IPS-18c (cell line): ENCODE results near the gene SLC5A12.
"Not testable (repeated sequence)": the region's sequence is repeated elsewhere in the genome, so short reads cannot be mapped to it uniquely, and the experiment has no call there.

Experiments
- H3K4me3 ChIP-seq: 2 replicates; pipeline ENCODE4 v1.7.0; 2013; ENCODE audit warnings: low read depth, mild to moderate bottlenecking, low read length, moderate library complexity; ENCODE audit not compliant: insufficient read depth
- H3K9me3 ChIP-seq: one replicate; pipeline ENCODE4 v1.6.1; 2013; ENCODE audit warnings: mild to moderate bottlenecking, low read length, moderate library complexity; ENCODE audit not compliant: control insufficient read depth, insufficient read depth

Gene SLC5A12

DNA sequence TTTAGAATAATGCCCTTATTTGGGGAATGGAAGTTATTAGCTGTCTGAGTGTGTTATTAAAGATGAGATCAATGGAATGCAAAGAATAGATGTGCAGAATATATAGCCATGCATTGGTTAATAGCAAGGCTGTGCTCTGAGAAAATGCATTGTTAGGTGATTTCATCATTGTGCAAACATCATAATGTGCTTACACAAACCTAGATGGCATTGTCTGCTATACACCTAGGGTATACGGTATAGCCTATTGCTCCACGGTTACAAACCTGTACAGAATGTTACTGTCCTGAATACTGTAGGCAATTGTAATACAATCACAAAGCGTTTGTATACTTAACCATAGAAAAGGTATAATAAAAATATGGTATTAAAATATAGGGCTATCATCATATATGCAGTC is 25.5 kb downstream of the SLC5A12 start:
- Histone ChIP-seq H3K4me3 (no peak overlapping the region), H3K9me3 (no peaks in the 10 kb centered on the region)

DNA sequence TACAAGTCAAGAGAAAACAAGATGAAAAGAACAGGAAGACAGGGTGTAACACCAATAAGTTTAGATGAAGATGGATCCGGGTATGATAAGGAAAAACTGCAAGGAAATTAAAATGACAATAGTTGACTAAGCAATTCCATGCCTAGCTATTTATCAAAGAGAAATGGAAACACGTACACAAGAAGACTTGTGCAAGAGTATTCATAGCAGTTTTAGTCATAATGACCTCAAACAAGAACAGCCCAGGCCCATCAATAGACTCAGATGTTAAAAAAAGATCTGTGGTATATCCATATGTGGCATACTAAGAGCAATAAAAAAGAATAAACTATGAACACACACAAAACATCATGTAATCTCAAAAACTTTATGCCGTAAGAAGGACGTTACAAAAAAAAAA is 33.2 kb downstream of the SLC5A12 start:
- Histone ChIP-seq H3K9me3 (no peaks in the 10 kb centered on the region), H3K4me3 (no peak overlapping the region)

DNA sequence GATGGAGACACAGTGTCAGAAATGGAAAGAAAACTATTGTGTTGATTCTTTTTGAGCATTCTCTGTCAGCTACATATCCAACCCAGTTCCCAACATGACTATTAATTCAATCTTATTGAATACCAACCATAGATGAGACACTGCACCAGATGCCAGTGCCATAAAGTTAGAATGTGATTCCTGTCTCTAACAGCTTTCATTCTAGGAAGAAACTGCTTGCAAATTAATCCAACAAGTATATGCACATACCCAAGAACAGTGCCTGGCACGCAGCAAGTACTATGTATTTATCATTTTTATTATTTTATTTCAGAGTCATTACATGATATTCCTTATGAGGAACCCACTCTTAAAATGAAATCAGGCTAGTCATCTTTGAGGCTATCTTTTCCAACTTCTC is 34.5 kb downstream of the SLC5A12 start:
- no peaks in the 10 kb centered on the region for H3K9me3 ChIP-seq

DNA sequence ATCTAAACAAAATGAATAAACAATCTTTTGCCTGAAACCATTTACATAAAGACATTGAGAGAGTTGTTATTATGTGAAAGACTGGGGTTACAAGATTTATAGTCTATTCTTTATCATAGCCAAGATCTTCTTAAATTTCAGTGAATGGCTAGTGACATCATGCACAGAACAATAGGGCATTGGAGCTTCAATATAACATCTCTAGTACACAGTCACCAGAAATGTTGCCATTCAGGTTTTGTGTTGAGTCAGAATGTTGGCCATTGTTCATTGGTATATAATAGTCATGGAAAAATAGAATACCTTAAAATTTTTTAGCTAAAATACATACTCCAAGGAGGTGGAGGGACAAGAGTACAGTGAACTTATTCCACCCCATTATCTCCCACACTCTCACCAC is 44.3 kb downstream of the SLC5A12 start:
- Histone ChIP-seq H3K4me3 (no peak overlapping the region), H3K9me3 (no peaks in the 10 kb centered on the region)

More for the DNA sequence above, 34.5 kb downstream of the SLC5A12 start:
- H3K4me3 ChIP-seq, result no peak overlapping the region

DNA sequence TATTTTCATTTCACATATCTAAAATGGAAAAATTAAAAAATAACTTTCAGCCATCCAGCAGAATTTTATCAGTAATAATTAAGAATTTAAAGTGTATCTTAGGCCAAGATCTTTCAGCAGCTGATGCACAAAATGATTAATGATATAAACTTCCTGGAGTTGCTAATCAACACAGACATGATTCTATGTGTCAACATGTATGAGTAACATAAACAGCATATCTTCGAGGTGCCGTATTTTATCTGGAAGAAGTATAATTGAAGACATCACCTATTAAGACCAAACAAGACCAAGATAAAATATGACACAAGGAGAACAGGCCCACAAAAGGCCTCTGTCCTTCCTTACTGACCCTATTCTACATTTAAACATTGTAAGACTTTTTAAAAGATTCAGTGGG is 45.2 kb downstream of the SLC5A12 start:
- Histone ChIP-seq H3K4me3 (no peak overlapping the region), H3K9me3 (no peaks in the 10 kb centered on the region)

DNA sequence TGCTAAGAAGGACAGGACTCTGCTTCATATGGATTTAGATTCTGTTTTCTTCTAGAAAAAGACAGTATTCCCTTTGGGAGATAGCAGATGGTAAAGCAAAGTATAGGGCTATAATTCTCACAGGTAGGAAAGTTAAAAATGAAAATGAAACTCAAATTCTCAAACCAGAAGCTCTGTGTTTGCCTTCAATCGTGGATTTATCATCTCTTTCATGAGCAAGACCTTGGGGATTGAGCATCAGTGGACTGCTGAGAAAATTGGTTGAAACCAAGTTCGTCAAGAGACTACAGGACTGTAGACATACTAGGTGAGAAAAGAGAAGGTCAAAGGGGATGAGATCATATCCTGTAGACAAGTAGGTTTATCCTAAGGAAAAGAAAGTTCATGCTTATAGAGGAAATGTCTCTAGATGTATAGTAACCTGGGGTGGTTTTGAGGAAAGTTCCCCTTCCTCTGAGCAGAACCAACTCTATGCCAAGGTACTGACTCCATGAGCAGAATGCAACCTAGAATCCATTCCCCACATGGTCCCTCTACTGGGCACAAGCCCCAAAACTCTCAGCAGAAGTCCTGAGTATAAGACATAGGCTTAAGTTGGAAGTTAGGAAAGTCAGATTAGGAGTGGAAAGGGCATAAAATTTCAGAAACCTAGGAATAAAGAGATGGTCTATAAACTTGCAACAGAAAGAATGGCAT is 46.5 kb downstream of the SLC5A12 start:
- H3K4me3 ChIP-seq, result no peak overlapping the region

DNA sequence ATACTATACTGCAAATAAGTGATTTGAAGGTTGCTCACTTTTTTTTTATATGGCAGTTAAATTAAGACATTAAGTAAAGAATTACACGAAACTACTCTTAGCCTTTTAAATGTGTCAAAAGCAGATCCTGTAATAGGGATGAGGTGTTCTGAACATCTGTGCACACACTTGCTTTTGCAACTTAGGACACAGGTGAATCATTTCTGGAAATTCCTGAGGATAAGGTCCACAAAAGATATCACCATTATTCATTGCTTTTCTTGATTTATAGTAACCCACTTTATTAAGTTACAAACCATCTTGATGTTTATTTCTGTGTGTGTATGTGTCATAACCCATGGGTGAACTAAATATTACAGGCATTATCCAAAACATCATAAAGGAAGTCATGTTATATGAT is 55.9 kb downstream of the SLC5A12 start:
- Histone ChIP-seq H3K4me3 (no peak overlapping the region), H3K9me3 (no peaks in the 10 kb centered on the region)

More for the DNA sequence above, 46.5 kb downstream of the SLC5A12 start:
- H3K9me3 ChIP-seq, result no peaks in the 10 kb centered on the region

DNA sequence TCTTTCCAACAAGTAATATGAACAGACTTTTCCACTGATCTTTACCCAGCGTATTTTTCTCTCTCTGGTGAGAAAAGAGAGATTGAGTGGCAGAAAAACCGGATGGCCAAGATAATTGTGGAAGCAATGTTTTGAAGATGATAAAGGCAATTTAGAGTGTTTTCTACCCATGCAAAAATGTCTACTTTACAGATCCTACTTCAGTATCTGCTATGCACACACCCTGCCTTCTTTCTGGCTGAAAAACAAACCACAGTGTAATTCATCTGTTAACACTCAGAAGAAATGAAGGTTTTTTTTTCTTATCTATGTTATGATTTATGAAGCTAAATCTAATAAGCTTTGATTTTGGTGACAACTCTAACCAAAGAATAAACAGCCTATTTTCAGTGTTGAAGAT is 56.8 kb downstream of the SLC5A12 start:
- Histone ChIP-seq H3K9me3 (no peaks in the 10 kb centered on the region), H3K4me3 (no peak overlapping the region)

DNA sequence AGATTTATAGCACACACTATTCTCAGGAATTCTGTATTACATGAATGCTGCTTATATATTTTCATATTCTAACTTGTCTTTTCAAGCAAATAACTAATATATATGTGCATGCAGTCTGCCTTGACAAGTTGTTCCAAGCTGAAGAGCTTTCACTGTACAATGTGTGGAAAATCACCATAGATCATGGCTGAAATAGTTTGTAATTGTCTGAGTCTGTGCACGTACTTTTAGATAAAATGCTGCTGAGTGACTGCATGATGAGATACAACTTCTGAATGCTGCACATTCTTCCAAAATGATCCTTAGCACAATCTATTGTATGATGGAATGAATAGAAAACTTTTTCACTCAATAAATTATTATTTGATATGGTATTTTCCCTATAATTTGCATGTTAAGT is 58.9 kb downstream of the SLC5A12 start:
- Histone ChIP-seq H3K4me3 (no peak overlapping the region), H3K9me3 (no peaks in the 10 kb centered on the region)

DNA sequence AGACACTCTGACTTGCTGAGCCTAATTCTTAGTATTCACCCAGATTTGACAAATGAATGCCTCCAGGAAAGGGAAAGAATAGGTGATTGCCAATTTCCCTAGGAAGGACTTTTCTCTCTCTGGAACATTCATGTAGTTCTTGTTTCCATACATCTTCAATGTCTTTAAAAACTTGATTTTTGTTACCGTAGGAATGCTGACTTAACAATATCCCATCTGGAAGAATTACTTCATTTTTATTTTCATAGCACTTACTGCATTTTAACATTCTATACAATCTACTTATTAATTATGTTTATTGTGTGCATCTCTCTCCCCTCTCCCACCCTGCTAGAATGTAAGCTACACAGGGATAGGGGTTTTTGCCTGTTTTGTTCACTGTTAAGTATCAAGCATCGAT is 66.6 kb downstream of the SLC5A12 start:
- no peaks in the 10 kb centered on the region for H3K9me3 ChIP-seq
- H3K4me3 ChIP-seq, result no peak overlapping the region

DNA sequence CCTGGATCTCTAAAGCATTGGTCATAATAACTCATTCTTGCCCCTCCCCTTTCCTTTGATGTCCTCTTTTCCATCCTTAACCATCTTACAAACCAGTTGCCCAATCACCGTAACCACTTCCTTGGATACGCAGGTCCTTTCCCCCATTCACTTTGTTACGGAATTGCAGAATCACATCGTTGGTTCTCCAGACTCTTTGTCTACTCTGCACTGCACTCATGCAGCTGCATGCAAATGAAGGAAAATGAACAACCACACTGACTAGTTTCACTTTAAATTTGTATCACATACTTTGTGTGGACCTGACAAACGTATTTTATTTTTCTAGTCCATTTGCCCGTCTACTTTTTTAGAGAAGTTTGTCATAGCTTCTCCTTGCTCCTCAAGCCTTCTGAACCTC is 69.9 kb downstream of the SLC5A12 start:
- Histone ChIP-seq H3K9me3 (no peaks in the 10 kb centered on the region), H3K4me3 (no peak overlapping the region)

DNA sequence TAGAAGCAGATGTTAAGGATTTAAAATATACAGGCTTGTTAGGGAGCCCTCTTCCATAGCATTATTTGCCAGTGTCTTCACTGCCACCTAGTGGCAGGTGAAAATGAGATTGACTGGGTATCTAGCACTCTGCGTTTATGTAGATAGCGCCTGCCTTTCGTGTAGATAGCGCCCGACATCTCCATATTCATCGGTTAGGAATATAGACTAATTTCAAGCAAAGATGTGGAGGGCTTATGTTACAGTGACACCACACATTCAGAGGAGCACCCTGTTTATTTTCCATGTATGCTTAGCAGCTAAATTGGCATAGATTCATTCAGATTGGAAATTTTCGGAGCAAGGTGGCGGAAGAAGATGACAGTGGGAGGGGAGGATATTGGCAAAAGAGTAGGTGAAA is 72.0 kb downstream of the SLC5A12 start:
- Histone ChIP-seq H3K4me3 (no peak overlapping the region), H3K9me3 (no peaks in the 10 kb centered on the region)

DNA sequence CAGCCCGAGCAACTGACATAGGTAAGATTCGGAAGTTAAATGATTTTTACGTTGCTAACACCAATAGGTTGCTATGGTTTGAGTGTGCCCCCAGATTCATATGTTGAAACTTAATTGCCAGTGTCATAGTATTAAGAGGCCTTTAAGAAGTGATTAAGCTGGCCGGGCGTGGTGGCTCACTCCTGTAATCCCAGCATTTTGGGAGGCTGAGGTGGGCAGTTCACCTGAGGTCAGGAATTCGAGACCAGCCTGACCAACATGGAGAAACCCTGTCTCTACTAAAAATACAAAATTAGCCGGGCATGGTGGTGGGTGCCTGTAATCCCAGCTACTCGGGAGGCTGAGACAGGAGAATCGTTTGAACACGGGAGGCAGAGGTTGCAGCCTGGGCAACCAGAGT is 78.5 kb downstream of the SLC5A12 start:
- not testable (repeated sequence) for H3K9me3 ChIP-seq, H3K4me3 ChIP-seq

DNA sequence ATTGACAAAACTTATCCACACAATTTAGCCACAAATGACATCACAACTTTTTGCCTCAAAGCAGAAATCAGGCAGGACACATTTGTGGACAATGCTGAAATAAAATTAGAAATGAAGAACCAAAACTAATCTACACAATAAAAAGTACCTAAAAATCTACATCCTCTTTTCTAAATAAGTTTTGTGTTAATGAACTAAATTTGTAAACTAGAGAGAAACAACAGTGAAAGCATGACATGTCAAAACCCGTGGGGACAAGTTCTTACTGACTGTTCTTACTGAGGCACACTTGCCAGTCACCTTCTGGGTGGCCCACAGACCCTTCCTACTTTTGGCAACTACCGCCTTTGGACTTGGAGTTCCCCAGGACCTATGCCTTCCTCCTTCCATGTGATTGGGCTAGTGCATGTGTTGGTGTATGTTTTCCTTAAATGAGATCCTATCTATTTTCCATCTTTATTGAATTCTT is 89.1 kb downstream of the SLC5A12 start:
- Histone ChIP-seq H3K9me3 (no peaks in the 10 kb centered on the region), H3K4me3 (no peak overlapping the region)

DNA sequence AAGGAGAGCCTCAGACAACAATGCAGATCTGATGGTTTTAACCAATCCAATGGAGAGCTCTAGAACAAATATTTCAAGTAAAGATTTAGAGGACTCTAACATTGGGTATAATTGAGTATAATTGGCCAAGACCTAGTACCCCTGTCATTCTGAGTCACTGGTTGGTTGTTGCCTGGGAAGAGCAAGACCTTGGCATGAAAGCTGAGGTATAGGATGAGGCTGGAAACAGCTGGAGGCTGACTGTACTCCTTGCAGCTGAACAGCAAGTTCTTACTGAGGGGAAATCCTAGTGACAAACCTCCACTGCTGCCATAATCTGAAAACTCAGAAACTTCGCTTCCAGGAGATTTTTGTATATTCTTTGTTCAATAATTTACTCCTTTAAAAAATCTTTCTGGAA is 95.5 kb downstream of the SLC5A12 start:
- Histone ChIP-seq H3K9me3 (no peaks in the 10 kb centered on the region), H3K4me3 (no peak overlapping the region)

DNA sequence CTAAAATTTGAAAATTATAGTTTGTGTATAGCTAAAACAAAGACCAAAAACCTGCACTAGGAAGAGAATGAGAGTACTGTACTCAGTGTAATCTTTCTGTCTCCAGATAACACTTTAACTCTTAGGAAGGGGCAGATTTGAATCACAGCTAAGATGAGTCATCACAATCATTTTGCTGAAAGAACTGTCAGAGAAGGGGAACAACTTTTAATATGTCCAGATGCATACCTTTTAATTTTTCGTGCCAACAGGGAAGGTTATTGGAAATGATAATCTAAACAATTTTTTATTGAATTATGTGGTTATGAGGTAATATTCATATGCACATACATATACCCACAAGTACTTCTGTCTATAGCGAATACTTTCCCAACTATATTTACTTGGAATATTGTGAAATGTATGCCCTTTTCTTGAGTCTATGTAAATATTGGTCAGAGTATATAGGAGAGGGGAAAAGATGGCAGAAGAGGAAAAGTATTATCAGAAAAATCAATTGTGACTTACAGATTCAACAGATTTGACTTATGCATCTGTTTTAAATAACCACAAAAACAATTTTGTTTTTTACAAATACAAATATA is 98.7 kb downstream of the SLC5A12 start:
- no peaks in the 10 kb centered on the region for H3K9me3 ChIP-seq
- no peak overlapping the region for H3K4me3 ChIP-seq

DNA sequence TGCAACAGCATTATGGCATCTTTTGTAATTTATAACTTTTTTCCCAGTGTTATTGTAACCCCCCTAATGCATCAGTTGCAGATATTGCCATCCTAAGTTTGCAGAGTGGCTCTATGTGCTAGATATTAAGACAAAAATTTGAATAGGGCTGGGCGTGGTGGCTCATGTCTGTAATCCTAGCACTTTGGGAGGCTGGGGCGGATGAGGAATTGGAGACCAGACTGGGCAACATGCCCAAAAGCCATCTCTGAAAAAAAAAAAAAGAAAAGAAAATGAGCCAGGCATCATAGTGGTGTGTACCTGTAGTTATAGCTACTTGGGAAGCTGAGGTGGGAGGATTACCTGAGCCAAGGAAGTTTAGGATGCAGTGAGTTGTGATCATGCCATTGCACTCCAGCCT is 99.7 kb downstream of the SLC5A12 start:
- no peak overlapping the region for H3K4me3 ChIP-seq
- no peaks in the 10 kb centered on the region for H3K9me3 ChIP-seq

DNA sequence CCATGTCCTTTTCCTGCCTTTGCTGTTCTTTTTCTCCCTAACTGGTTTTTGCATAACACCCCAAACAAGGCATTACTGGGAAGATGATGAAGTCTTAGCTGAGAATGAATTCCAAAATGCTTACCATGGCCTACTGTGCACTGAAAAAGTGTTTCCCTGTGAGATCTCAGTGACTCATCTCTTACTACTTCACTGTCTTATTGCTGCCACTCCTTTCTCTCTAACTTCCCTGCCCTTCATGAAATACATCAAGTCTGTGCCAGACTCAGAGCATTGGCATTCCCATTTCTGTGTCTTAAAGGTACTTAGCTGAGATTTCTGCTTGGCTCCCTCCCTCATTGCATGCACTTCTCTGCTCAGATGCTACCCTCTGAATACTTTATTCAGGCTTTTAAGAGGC is 100.7 kb downstream of the SLC5A12 start:
- Histone ChIP-seq H3K9me3 (no peaks in the 10 kb centered on the region), H3K4me3 (no peak overlapping the region)
